ENCODE data around the gene PACC1.
A peak's percentile ranks its signal among the peaks of the same experiment; 100 is the strongest.

Gene PACC1

GRCh38 chr1:212414328-212415106, at the start of gene PACC1:
TSS of gene PACC1 (minus strand) at chr1:212414886. CDS start at chr1:212414757, 129 bp downstream.
- peak; percentile 83 for DNase-seq (ENCODE audit: low spot score)

- no peak for DNase-seq (ENCODE audit: low spot score)
These were observed 49.0 kb upstream of the PACC1 start for GRCh38 chr1:212463565-212464285.

GRCh38 chr1:212461916-212462660, 47.4 kb upstream of the PACC1 start:
- no peak for DNase-seq (ENCODE audit: low spot score)

GRCh38 chr1:212460376-212460775, 45.7 kb upstream of the PACC1 start:
- DNase-seq (ENCODE audit: low spot score), result no peak

- DNase-seq (ENCODE audit: low spot score), result no peak
These were observed 45.0 kb upstream of the PACC1 start for GRCh38 chr1:212459656-212460055.

GRCh38 chr1:212458817-212459216, 44.1 kb upstream of the PACC1 start:
- no peak for DNase-seq (ENCODE audit: low spot score)

GRCh38 chr1:212457740-212458338, 43.2 kb upstream of the PACC1 start:
- DNase-seq (ENCODE audit: low spot score), result peak; percentile 63

GRCh38 chr1:212455803-212456528, 41.3 kb upstream of the PACC1 start:
- peak; percentile 79 for DNase-seq (ENCODE audit: low spot score)

GRCh38 chr1:212455401-212455800, 40.7 kb upstream of the PACC1 start:
- no peak for DNase-seq (ENCODE audit: low spot score)

- DNase-seq (ENCODE audit: low spot score), result no peak
These were observed 40.1 kb upstream of the PACC1 start for GRCh38 chr1:212454741-212455140.

GRCh38 chr1:212453156-212453857, 38.6 kb upstream of the PACC1 start:
- no peak for DNase-seq (ENCODE audit: low spot score)

GRCh38 chr1:212452323-212453155, 37.9 kb upstream of the PACC1 start:
- DNase-seq (ENCODE audit: low spot score), result no peak

- no peak for DNase-seq (ENCODE audit: low spot score)
These were observed 37.0 kb upstream of the PACC1 start for GRCh38 chr1:212451416-212452322.

GRCh38 chr1:212450331-212450881, 35.7 kb upstream of the PACC1 start:
- no peak for DNase-seq (ENCODE audit: low spot score)

- DNase-seq (ENCODE audit: low spot score), result no peak
These were observed 32.8 kb upstream of the PACC1 start for GRCh38 chr1:212447478-212447877.

GRCh38 chr1:212446333-212446732, 31.6 kb upstream of the PACC1 start:
- no peak for DNase-seq (ENCODE audit: low spot score)

GRCh38 chr1:212442408-212442807, 27.7 kb upstream of the PACC1 start:
- no peak for DNase-seq (ENCODE audit: low spot score)

- DNase-seq (ENCODE audit: low spot score), result no peak
These were observed 25.7 kb upstream of the PACC1 start for GRCh38 chr1:212440419-212440818.

- no peak for DNase-seq (ENCODE audit: low spot score)
These were observed 24.1 kb upstream of the PACC1 start for GRCh38 chr1:212438831-212439237.

Data from hematopoietic multipotent progenitor cell treated with erythropoietin and hydrocortisone succinate and interleukin-3 and kit ligand, for 17 days (in vitro differentiated cells).